RPMI7951 (cell line): ENCODE data around the gene GALNT15. TPM values are rescaled to one million over a fixed set of nuclear protein-coding genes. Genes with fewer than 3 reads are reported as not detected.

Source experiments
- DNase-seq: peaks from one replicate; pipeline ENCODE4 v3.0.0-alpha.2; 2012; ENCODE audit warnings: low read depth
- total RNA-seq: library from RNA; depleted of rRNA; stranded (reverse); fragments of >200 nt; shearing (Covaris generic); gene quantifications from 2 replicates; pipeline ENCODE4 v1.2.3, GENCODE V29; 2014; rRNA removed

GALNT15 gene
- total RNA-seq, 1 experiment from 2014 or later, result 0.12 TPM

- DNase-seq, result no peak
Observed at GRCh38 chr3:16280671-16281070, 106.2 kb downstream of the GALNT15 start.

Other genes starting within 250 kb of the GALNT15 start
- gene DPH3, start 90.3 kb downstream of the GALNT15 start, total RNA-seq, result 21.9 and 24.0 TPM in 2 replicates
- 12.9 and 13.1 TPM in 2 replicates for gene OXNAD1, start 90.5 kb downstream of the GALNT15 start, total RNA-seq